Body of pancreas (tissue), 4 donors: ENCODE data around the gene KCTD15. TPM values are rescaled to one million over a fixed set of nuclear protein-coding genes. Genes with fewer than 3 reads are reported as not detected.
A peak's percentile ranks its signal among the peaks of the same experiment; 100 is the strongest.

Experiments
- ATAC-seq: fragments of 150-250 bp; one replicate; pipeline ENCODE4 v1.9.1; 2016
- DNase-seq, 4 donors: peaks; one replicate each; pipeline ENCODE4 v3.0.0-alpha.2; 2019
- H3K27ac ChIP-seq, 4 donors: fragments of 200-600 bp; sonication (generic); 1 replicate in 3 of 4; 2 replicates in 1 of 4; pipeline versions ENCODE4 v1.5.1 to v1.6.1; 2016 to 2019; ENCODE audit warnings: mild to moderate bottlenecking in 1 of 4, mixed read lengths in 1 of 4, moderate library complexity in 1 of 4
- H3K27me3 ChIP-seq, 2 donors: fragments of 200-600 bp; sonication (generic); one replicate each; pipeline ENCODE4 v1.6.0; 2016; ENCODE audit warnings: mild to moderate bottlenecking in 1 of 2
- H3K36me3 ChIP-seq, 2 donors: fragments of 200-600 bp; sonication (generic); replicated peaks in 1 of 2; 2 replicates each; pipeline ENCODE4 v1.5.1; 2016; ENCODE audit warnings: low read depth in 2 of 2; ENCODE audit not compliant: insufficient read depth in 1 of 2
- H3K4me1 ChIP-seq: fragments of 200-600 bp; sonication (generic); one replicate; pipeline ENCODE4 v1.6.0; 2016
- H3K4me3 ChIP-seq, 2 donors: fragments of 200-600 bp; sonication (generic); 1 replicate in 1 of 2; 2 replicates in 1 of 2; pipeline ENCODE4 v1.5.1; 2016 to 2019
- H3K9me3 ChIP-seq, 3 donors: fragments of 200-600 bp; sonication (generic); 1 replicate in 2 of 3; 2 replicates in 1 of 3; pipeline ENCODE4 v1.5.1; 2016
- CTCF ChIP-seq, 7 experiments: fragments of 450-650 bp in 4 of 7; fragments of 200-600 bp in 3 of 7; sonication (generic) in 3 of 7; IDR thresholded peaks; one replicate each; pipeline ENCODE4 v1.5.1; 2016 to 2019; ENCODE audit warnings: antibody characterized with exemption in 7 of 7
- POLR2A ChIP-seq, 3 donors: fragments of 450-650 bp; IDR thresholded peaks; one replicate each; pipeline ENCODE4 v1.6.1; 2016; ENCODE audit warnings: antibody characterized with exemption in 3 of 3, mild to moderate bottlenecking in 2 of 3
- WGBS, 2 donors: methylation state at CpG; one replicate each; pipeline ENCODE4 v1.1.5; 2017; 5-methylcytosine and 5-hydroxymethylcytosine counted together
- intact Hi-C: fragments of 100-400 bp; cut with DNase I; formaldehyde crosslinking; loops from one replicate; pipeline ENCODE4 v1.15.1; 2023
- total RNA-seq, 2 donors: library from RNA; depleted of rRNA; stranded (reverse); fragments of >200 nt; gene quantifications; one replicate each; pipeline ENCODE4 v1.1.0, GENCODE V29; 2016

The KCTD15 gene
- total RNA-seq, 2 donors from 2014 or later, result 31.6 to 52.1 TPM

- no peak overlapping the region for H3K4me3 ChIP-seq
- no peak for DNase-seq
Observed at GRCh38 chr19:33758541-33759013, 38.1 kb upstream of the KCTD15 start.

GRCh38 chr19:33759356-33759755 is 37.3 kb upstream of the KCTD15 start:
- H3K27me3 ChIP-seq, result no peaks in the 10 kb centered on the region
- H3K36me3 ChIP-seq, result no peaks in the 10 kb centered on the region
- H3K27ac ChIP-seq, result no peak overlapping the region
- no peak for DNase-seq
- no peaks in the 10 kb centered on the region for H3K9me3 ChIP-seq
- H3K4me1 ChIP-seq, result no peaks in the 10 kb centered on the region
- H3K4me3 ChIP-seq, result no peak overlapping the region
- no peak for ATAC-seq
- WGBS, 2 donors, result 80 to 86% methylated on average over 6 to 7 of the region's 7 CpGs
- TF ChIP-seq CTCF (IDR thresholded peaks at IDR 0.05) (no peak), POLR2A (IDR thresholded peaks at IDR 0.05) (no peak)
- intact Hi-C loops, result no loop called here

More at GRCh38 chr19:33758541-33759013, 38.1 kb upstream of the KCTD15 start:
- no peaks in the 10 kb centered on the region for H3K36me3 ChIP-seq
- TF ChIP-seq CTCF (IDR thresholded peaks at IDR 0.05), result no peak
- TF ChIP-seq POLR2A (IDR thresholded peaks at IDR 0.05), result no peak
- intact Hi-C loops, result no loop called here
- no peak overlapping the region for H3K27ac ChIP-seq
- H3K27me3 ChIP-seq, result no peaks in the 10 kb centered on the region
- H3K9me3 ChIP-seq, result no peaks in the 10 kb centered on the region
- ATAC-seq, result no peak
- WGBS, 2 donors, result 42 to 45% methylated on average over 6 to 12 of the region's 12 CpGs
- no peaks in the 10 kb centered on the region for H3K4me1 ChIP-seq

GRCh38 chr19:33763633-33764371 is 32.9 kb upstream of the KCTD15 start:
- H3K36me3 ChIP-seq, result no peaks in the 10 kb centered on the region
- ATAC-seq (no peak), DNase-seq (peak; percentile 38 to 63 (median 54))
- H3K27ac ChIP-seq, result no peak overlapping the region
- no peak overlapping the region for H3K4me3 ChIP-seq
- intact Hi-C loops, result loop anchor here (10.0 kb wide), 1 partner anchor 529 kb away; no protein-coding TSS in a partner anchor
- 61 to 71% methylated on average over 4 to 11 of the region's 11 CpGs for WGBS, 2 donors
- no peaks in the 10 kb centered on the region for H3K9me3 ChIP-seq
- H3K4me1 ChIP-seq, result no peaks in the 10 kb centered on the region
- TF ChIP-seq POLR2A (IDR thresholded peaks at IDR 0.05) (no peak), CTCF (IDR thresholded peaks at IDR 0.05) (no peak)
- no peaks in the 10 kb centered on the region for H3K27me3 ChIP-seq

- no peaks in the 10 kb centered on the region for H3K9me3 ChIP-seq
- no peak for DNase-seq
- no peak for TF ChIP-seq CTCF (IDR thresholded peaks at IDR 0.05)
- TF ChIP-seq POLR2A (IDR thresholded peaks at IDR 0.05), result no peak
- H3K4me1 ChIP-seq, result no peaks in the 10 kb centered on the region
- H3K4me3 ChIP-seq, result no peak overlapping the region
- no peaks in the 10 kb centered on the region for H3K36me3 ChIP-seq
- H3K27ac ChIP-seq, result no peak overlapping the region
- no peaks in the 10 kb centered on the region for H3K27me3 ChIP-seq
- intact Hi-C loops, result loop anchor here (5.0 to 10.0 kb wide), 2 partner anchors 349 to 532 kb away; no protein-coding TSS in a partner anchor
- WGBS, 2 donors, result 40 to 65% methylated on average over 1 to 12 of the region's 13 CpGs
- no peak for ATAC-seq
Observed at GRCh38 chr19:33766623-33767022, 30.0 kb upstream of the KCTD15 start.
